DMS114 treated with DMSO at 0.1 percent for 48 hours (cell line): ENCODE results near the gene CSGALNACT2.
"Not testable (repeated sequence)": the region's sequence is repeated elsewhere in the genome, so short reads cannot be mapped to it uniquely, and the experiment has no call there.

Source experiments
- DNase-seq: peaks from one replicate; lab custom pipeline; 2025; ENCODE audit not compliant: unreplicated experiment; lab: John Stamatoyannopoulos, UW

CSGALNACT2 gene

GRCh38 chr10:43138021-43138756, at the start of gene CSGALNACT2:
Gene CSGALNACT2, plus strand, starts transcription at chr10:43138445. Its CDS starts 16,705 bp downstream, at chr10:43155150.
- peak; percentile 71 for DNase-seq

- no peak for DNase-seq
These were observed 48.7 kb upstream of the CSGALNACT2 start for GRCh38 chr10:43089519-43089918.

DNA sequence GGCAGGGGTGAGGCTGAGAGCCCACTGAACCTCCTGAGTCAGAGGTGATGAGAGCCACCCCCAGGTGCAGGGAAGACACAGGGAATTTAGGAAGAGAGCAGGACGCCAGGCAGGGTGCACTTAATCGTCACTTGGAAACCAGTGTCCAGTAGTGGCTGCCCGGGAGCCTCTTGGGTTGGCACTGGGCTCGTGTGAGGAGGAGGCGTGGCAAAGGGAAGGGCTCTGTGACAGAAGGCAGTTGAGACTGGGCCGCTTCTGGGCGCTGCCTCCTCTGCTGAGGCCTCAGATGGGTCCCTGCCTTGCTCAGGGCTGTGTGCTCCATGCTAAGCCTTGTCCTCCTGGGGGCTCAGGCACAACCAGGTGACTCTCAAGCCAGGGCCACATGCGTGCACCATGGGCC, 48.1 kb upstream of the CSGALNACT2 start:
- no peak for DNase-seq

DNA sequence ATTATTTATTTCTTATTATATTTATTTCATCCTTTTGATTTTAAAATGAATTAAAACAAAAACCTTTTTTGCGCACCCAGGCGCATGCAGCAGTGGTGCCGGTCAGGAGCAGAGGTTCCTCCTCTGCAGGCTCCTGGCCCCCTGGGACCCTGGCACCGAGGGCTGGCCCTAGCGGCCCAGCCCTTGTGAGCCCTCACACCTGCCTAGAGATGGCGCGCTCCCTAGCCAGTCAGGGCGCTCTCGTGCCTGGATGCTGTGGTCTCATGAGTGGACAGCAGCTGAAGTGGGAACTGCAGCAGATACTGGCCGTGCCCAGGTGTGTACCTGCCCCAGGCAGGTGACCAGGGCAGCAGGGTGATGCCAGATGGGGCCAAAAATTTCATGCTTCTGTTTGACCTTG, 47.6 kb upstream of the CSGALNACT2 start:
- no peak for DNase-seq

GRCh38 chr10:43091846-43092245, 46.4 kb upstream of the CSGALNACT2 start:
- no peak for DNase-seq

GRCh38 chr10:43093423-43094076, 44.7 kb upstream of the CSGALNACT2 start:
- no peak for DNase-seq

- DNase-seq = no peak
These were observed 44.2 kb upstream of the CSGALNACT2 start for GRCh38 chr10:43094085-43094484.

GRCh38 chr10:43099339-43099738, 38.9 kb upstream of the CSGALNACT2 start:
- DNase-seq = not testable (repeated sequence)

GRCh38 chr10:43099928-43100327, 38.3 kb upstream of the CSGALNACT2 start:
- DNase-seq = no peak

DNA sequence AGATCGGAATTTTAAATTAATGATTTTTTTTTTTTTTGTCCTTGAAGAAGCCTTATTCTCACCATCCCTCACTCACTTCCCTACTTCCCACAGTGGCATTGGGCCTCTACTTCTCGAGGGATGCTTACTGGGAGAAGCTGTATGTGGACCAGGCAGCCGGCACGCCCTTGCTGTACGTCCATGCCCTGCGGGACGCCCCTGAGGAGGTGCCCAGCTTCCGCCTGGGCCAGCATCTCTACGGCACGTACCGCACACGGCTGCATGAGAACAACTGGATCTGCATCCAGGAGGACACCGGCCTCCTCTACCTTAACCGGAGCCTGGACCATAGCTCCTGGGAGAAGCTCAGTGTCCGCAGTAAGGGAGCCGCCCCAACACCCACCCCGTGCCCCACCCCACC, 37.9 kb upstream of the CSGALNACT2 start:
- no peak for DNase-seq

- no peak for DNase-seq
These were observed 36.0 kb upstream of the CSGALNACT2 start for GRCh38 chr10:43102063-43102828.

DNA sequence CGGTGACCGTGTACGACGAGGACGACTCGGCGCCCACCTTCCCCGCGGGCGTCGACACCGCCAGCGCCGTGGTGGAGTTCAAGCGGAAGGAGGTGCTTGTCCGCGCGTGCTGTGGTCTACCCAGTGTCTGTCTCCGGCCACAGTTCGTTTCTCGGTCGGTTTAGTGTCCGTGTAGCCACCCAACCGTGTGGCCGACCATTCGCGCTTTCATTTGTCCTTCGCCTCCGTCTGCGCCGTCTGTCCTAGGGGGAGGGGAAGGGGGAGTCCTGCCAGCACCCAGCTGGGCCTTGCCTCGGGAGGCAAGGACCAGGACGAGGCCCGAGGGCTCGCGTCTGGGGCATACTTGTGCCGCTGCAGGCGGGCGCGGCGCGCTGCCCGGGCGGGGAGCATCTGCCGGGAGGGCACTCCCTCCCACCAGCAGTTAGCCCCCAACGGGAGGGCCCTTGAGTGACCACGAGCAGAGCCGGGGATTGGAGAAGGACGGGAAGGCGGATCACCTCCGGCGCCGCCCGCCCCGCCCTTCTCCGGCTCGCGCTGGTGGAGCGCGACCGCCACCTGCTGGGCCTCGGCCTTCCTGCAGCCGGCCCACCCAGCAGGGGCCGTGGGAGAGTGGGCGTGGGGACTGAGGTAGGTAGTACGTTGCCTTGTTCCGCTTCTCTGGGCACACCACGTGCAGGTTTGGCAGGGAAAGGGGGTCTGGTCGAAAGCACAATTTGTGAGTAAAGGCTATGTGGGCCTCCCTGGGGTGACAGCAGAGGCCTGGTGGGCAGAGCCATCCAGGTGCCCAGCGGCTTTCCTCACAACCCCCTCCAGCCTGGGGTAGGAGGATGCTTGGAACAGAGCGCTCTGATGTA, 32.9 kb upstream of the CSGALNACT2 start:
- DNase-seq = peak; percentile 76

- DNase-seq = no peak
These were observed 32.4 kb upstream of the CSGALNACT2 start for GRCh38 chr10:43105956-43106229.

DNA sequence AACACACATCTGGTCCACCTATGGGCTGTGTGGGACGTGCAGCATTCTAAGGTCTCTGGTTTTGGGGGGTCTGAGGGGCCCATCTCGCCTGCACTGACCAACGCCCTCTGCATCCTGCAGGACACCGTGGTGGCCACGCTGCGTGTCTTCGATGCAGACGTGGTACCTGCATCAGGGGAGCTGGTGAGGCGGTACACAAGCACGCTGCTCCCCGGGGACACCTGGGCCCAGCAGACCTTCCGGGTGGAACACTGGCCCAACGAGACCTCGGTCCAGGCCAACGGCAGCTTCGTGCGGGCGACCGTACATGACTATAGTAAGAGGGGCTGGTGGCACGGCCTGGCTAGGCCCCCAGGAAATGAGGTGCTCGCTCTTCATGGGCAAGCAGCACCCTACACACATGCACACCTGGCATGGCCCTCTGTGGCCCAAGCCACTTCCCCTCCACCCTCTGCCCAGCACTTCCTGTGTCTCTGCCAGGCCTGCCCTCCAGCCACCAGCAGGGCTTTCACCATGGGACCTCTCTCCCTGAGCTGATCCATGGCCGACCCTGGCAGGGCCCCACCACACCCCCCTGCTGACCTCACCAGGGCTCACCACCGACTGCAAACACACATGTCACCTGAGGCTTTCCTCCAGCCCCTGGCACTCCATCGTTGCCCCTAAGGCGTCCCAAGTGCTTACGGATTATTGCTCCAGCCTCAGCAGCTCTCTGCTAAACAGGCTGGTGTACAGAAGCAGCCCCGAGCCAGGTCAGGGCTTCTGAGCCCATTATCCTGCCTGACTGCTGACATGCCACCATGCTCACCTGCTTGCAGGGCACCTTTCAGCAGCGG, 31.8 kb upstream of the CSGALNACT2 start:
- no peak for DNase-seq

GRCh38 chr10:43108951-43109350, 29.3 kb upstream of the CSGALNACT2 start:
- no peak for DNase-seq

DNA sequence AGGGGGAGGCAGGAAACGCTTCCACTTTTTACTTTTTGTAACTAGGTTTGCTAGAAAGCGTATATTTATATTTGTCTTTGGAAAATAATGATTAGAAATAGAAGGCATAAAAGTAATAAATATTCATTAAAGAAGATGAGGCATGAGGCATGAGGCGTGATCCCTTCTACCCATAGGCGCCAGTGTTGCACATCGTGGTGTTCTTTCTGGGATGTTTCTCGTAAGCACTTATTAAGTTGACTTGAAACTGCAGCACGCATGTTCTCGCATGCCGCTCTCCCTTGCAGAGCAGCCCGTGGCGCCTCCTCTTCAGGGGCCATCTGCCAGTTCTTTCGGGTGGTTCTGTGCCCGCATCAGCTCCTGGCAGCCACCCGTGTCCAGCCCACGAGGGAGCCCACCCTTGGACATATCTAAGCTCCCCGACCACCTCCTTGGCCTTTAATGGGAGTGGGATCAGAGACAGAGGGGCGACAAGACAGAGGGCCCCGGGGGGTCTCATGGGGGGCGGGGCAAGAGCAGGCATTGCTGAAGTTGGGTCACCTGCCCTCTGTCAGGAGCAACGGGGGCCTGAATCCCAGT, 28.5 kb upstream of the CSGALNACT2 start:
- DNase-seq = no peak

GRCh38 chr10:43110338-43111071, 27.7 kb upstream of the CSGALNACT2 start:
- no peak for DNase-seq

DNA sequence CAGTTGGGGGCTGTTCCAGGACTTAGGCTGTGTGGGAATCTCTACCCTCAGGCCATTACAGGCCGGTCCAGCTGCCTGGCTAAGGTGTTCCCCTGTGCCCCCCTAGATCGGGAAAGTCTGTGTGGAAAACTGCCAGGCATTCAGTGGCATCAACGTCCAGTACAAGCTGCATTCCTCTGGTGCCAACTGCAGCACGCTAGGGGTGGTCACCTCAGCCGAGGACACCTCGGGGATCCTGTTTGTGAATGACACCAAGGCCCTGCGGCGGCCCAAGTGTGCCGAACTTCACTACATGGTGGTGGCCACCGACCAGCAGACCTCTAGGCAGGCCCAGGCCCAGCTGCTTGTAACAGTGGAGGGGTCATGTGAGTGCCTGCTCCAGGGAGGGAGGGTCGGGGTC, 27.1 kb upstream of the CSGALNACT2 start:
- DNase-seq = no peak

- DNase-seq = no peak
These were observed 26.2 kb upstream of the CSGALNACT2 start for GRCh38 chr10:43111921-43112607.
